Upper lobe of left lung (tissue), 4 donors: ENCODE results near the gene FAXDC2.

Source experiments
- POLR2A ChIP-seq, 4 donors: fragments of 450-650 bp; IDR thresholded peaks; one replicate each; pipeline ENCODE4 v1.5.1; 2016 to 2017; ENCODE audit warnings: antibody characterized with exemption in 4 of 4, mild to moderate bottlenecking in 2 of 4
- POLR2AphosphoS5 ChIP-seq, 2 donors: sonication (generic); formaldehyde crosslinking; IDR thresholded peaks; one replicate each; pipeline ENCODE4 v1.5.1; 2017; ENCODE audit warnings: antibody characterized with exemption in 2 of 2
- TF ChIP-seq, protein P1 (sequence below), 6 experiments: fragments of 450-650 bp in 4 of 6; fragments of 200-600 bp in 2 of 6; sonication (generic) in 2 of 6; IDR thresholded peaks; one replicate each; pipeline ENCODE4 v1.5.1; 2016 to 2019; ENCODE audit warnings: antibody characterized with exemption in 6 of 6

DNA sequence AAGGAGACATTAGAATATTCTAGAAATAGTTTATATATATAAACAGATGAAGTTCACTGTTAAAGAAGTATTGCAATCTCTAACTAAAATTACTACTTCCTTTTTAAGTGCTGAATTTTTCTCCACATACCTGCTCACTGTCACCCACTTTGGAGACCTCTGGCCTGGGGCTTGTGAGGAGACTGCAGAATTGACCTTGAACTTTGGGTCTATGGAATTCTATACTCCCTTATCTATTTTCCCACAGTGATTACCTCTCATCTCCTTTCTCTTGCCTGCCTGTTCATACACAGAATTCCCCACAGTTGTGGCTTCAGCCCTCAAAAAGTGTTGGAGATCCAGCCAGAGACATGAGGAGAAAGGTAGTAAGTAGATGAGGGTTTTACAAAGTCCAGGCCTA is 49.8 kb downstream of the FAXDC2 start:
- TF ChIP-seq POLR2A (IDR thresholded peaks at IDR 0.05) (no peak), POLR2AphosphoS5 (IDR thresholded peaks at IDR 0.05) (no peak)
- TF ChIP-seq, protein P1, sequence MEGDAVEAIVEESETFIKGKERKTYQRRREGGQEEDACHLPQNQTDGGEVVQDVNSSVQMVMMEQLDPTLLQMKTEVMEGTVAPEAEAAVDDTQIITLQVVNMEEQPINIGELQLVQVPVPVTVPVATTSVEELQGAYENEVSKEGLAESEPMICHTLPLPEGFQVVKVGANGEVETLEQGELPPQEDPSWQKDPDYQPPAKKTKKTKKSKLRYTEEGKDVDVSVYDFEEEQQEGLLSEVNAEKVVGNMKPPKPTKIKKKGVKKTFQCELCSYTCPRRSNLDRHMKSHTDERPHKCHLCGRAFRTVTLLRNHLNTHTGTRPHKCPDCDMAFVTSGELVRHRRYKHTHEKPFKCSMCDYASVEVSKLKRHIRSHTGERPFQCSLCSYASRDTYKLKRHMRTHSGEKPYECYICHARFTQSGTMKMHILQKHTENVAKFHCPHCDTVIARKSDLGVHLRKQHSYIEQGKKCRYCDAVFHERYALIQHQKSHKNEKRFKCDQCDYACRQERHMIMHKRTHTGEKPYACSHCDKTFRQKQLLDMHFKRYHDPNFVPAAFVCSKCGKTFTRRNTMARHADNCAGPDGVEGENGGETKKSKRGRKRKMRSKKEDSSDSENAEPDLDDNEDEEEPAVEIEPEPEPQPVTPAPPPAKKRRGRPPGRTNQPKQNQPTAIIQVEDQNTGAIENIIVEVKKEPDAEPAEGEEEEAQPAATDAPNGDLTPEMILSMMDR (IDR thresholded peaks at IDR 0.05), result no peak
